Esophagus muscularis mucosa (tissue), 4 donors: ENCODE data around the gene PRKCE. TPM values are rescaled to one million over a fixed set of nuclear protein-coding genes. Genes with fewer than 3 reads are reported as not detected.
A peak's percentile ranks its signal among the peaks of the same experiment; 100 is the strongest.

ENCODE experiments used
- DNase-seq: peaks from one replicate; pipeline ENCODE4 v3.0.0-alpha.2; 2017; ENCODE audit errors: extremely low spot score
- H3K27ac ChIP-seq, 4 donors: fragments of 200-600 bp; sonication (generic); replicated peaks in 1 of 4; 1 replicate in 3 of 4; 2 replicates in 1 of 4; pipeline ENCODE4 v1.5.1; 2016 to 2019; ENCODE audit warnings: mild to moderate bottlenecking in 1 of 4
- H3K27me3 ChIP-seq, 4 donors: fragments of 200-600 bp; sonication (generic); one replicate each; pipeline versions ENCODE4 v1.5.1 to v1.6.0; 2016 to 2019
- H3K36me3 ChIP-seq, 4 donors: fragments of 200-600 bp; sonication (generic); one replicate each; pipeline ENCODE4 v1.5.1; 2016 to 2019
- H3K4me1 ChIP-seq, 4 donors: fragments of 200-600 bp; sonication (generic); one replicate each; pipeline ENCODE4 v1.5.1; 2016 to 2019
- H3K4me3 ChIP-seq, 4 donors: fragments of 200-600 bp; sonication (generic); 1 replicate in 2 of 4; 2 replicates in 2 of 4; pipeline ENCODE4 v1.5.1; 2016 to 2019; ENCODE audit warnings: mild to moderate bottlenecking in 4 of 4, moderate library complexity in 1 of 4
- H3K9me3 ChIP-seq, 4 donors: fragments of 200-600 bp; sonication (generic); 1 replicate in 3 of 4; 2 replicates in 1 of 4; pipeline ENCODE4 v1.5.1; 2016 to 2019
- EP300 ChIP-seq: sonication (generic); formaldehyde crosslinking; IDR thresholded peaks from one replicate; pipeline ENCODE4 v1.6.1; 2017; ENCODE audit warnings: antibody characterized with exemption
- POLR2A ChIP-seq: fragments of 450-650 bp; IDR thresholded peaks from one replicate; pipeline ENCODE4 v1.6.1; 2017; ENCODE audit warnings: antibody characterized with exemption, moderate library complexity, mild to moderate bottlenecking, low read depth
- POLR2AphosphoS5 ChIP-seq, 2 donors: sonication (generic); formaldehyde crosslinking; IDR thresholded peaks; one replicate each; pipeline ENCODE4 v1.6.1; 2017; ENCODE audit warnings: antibody characterized with exemption in 2 of 2
- WGBS: methylation state at CpG from one replicate; pipeline ENCODE4 v1.1.5; 2018; 5-methylcytosine and 5-hydroxymethylcytosine counted together
- intact Hi-C: fragments of 100-400 bp; cut with DNase I; formaldehyde crosslinking; loops from one replicate; pipeline ENCODE4 v1.15.1; 2023
- total RNA-seq, 4 donors: library from RNA; depleted of rRNA; stranded (reverse); fragments of >200 nt; gene quantifications; one replicate each; pipeline versions ENCODE4 v1.1.0 to v1.2.1, GENCODE V29; 2016
- TF ChIP-seq, protein P1 (sequence below), 3 experiments: fragments of 200-600 bp in 2 of 3; fragments of 450-650 bp in 1 of 3; sonication (generic) in 2 of 3; IDR thresholded peaks; one replicate each; pipeline ENCODE4 v1.5.1; 2017 to 2019; ENCODE audit warnings: antibody characterized with exemption in 3 of 3, mild to moderate bottlenecking in 2 of 3, moderate library complexity in 1 of 3

Gene PRKCE
- total RNA-seq, 4 donors from 2014 or later, result 11.6 to 21.1 (median 13.0) TPM

DNA sequence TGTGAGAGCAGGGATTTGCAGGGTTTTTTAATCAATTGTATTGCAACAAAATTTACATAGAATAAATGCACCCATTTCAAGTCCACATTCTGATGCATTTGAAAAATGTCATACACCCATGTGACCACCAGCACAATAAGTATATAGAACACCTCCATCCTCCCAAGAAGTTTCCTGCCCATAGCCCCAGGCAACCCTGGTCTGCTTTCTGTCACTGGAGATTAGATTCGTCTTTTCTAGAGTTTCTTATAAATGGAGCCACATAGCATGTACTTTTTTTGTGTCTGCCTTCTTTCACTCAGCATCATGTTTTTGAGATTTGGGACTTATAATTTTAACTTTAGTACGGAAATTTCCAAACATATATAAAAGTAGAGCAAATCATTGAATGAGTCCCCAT, 518.6 kb downstream of the PRKCE start:
- DNase-seq, result no peak
- Histone ChIP-seq H3K36me3 (no peaks in the 10 kb centered on the region), H3K27me3 (no peaks in the 10 kb centered on the region), H3K9me3 (no peaks in the 10 kb centered on the region), H3K4me1 (peaks cover 11 to 32% (median 26%) of the 10 kb centered on the region in 4 donors), H3K4me3 (no peak overlapping the region), H3K27ac (no peak overlapping the region)
- WGBS, result 36% methylated on average over 2 of the region's 2 CpGs
- intact Hi-C loops, result no loop called here
- TF ChIP-seq POLR2AphosphoS5 (IDR thresholded peaks at IDR 0.05) (no peak), POLR2A (no peak), EP300 (no peak)
- TF ChIP-seq, protein P1, sequence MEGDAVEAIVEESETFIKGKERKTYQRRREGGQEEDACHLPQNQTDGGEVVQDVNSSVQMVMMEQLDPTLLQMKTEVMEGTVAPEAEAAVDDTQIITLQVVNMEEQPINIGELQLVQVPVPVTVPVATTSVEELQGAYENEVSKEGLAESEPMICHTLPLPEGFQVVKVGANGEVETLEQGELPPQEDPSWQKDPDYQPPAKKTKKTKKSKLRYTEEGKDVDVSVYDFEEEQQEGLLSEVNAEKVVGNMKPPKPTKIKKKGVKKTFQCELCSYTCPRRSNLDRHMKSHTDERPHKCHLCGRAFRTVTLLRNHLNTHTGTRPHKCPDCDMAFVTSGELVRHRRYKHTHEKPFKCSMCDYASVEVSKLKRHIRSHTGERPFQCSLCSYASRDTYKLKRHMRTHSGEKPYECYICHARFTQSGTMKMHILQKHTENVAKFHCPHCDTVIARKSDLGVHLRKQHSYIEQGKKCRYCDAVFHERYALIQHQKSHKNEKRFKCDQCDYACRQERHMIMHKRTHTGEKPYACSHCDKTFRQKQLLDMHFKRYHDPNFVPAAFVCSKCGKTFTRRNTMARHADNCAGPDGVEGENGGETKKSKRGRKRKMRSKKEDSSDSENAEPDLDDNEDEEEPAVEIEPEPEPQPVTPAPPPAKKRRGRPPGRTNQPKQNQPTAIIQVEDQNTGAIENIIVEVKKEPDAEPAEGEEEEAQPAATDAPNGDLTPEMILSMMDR (IDR thresholded peaks at IDR 0.05), result no peak

DNA sequence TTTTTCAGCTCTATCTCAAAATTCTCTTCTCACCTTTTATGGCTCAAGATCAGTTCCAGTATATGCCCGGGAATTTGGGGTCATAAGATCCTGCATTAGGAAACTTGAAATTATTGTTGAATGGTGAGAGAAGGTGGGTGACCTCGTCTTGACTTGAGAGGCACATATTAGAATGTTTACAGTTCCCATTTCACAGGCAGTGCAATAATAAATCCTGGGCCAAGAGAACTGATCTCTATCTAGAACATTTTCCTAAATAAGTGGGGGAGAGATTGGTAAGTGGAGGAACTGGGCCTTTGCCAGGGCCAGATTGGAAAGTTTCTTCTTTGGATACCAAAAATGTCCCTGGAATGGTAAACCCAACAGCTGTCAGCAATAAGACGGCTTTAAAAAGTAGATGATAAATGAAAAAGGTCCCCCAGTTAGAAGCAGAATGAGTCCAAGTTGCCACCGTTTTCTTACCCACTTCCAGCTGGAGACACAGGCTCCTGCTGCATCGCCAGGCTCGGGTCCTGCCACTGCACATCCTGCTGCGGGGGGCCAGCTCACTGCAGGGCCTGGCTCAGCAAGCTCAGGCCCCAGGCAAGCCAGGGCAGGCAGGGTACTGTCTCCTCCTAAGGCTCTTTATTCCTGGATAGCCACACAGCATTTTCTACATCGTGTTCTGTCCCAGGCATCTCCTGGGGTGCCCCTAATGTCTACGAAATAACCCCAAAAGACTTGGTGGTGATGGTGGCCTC, 519.3 kb downstream of the PRKCE start:
- intact Hi-C loops, result no loop called here
- Histone ChIP-seq H3K9me3 (no peaks in the 10 kb centered on the region), H3K27me3 (no peaks in the 10 kb centered on the region), H3K27ac (peak overlapping the region in 3 of 4 donors; percentile 41 to 56 (median 46)), H3K4me1 (peaks cover 6 to 24% (median 19%) of the 10 kb centered on the region in 4 donors), H3K4me3 (no peak overlapping the region), H3K36me3 (no peaks in the 10 kb centered on the region)
- no peak for DNase-seq
- TF ChIP-seq POLR2AphosphoS5 (IDR thresholded peaks at IDR 0.05) (no peak), POLR2A (no peak), EP300 (no peak)
- TF ChIP-seq, protein P1 (IDR thresholded peaks at IDR 0.05), result no peak
- WGBS, result 55% methylated on average over 9 of the region's 9 CpGs

DNA sequence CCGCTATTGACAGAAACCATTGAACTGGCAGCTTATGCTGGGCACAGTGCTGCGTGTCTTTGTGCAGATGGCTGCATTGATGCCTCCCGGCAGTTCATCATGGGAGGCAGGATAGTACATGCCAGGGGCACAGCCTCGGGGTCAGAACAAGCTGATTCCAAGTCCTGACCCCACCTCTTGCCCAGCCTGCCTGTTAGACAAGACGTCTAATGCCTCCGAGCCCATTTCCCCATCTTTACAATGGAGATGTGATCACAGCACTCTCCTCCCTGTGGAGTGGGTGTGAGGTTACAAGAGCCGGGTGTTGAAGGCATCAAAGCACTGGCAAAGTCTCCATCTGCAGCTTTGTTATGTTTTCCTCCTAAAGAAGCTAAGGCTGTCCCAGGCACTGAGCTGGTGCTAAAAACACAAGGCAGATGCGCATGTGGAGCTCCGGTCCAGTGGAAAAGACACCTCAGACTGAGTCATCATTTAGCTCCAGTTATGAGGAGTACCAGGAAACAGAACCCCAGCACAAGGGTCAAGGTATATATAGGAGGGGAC, 520.0 kb downstream of the PRKCE start:
- H3K27me3 ChIP-seq, result no peaks in the 10 kb centered on the region
- no peak overlapping the region for H3K4me3 ChIP-seq
- TF ChIP-seq, protein P1 (IDR thresholded peaks at IDR 0.05), result no peak
- no peak for TF ChIP-seq POLR2A
- no peak for TF ChIP-seq EP300
- peak; percentile 29 to 69 for TF ChIP-seq POLR2AphosphoS5 (IDR thresholded peaks at IDR 0.05)
- no peaks in the 10 kb centered on the region for H3K9me3 ChIP-seq
- no peak for DNase-seq
- intact Hi-C loops, result no loop called here
- 53% methylated on average over 8 of the region's 9 CpGs for WGBS
- H3K4me1 ChIP-seq, result peaks cover 6 to 23% (median 19%) of the 10 kb centered on the region in 4 donors
- peak overlapping the region in 3 of 4 donors; percentile 41 to 56 (median 46) for H3K27ac ChIP-seq
- H3K36me3 ChIP-seq, result no peaks in the 10 kb centered on the region

DNA sequence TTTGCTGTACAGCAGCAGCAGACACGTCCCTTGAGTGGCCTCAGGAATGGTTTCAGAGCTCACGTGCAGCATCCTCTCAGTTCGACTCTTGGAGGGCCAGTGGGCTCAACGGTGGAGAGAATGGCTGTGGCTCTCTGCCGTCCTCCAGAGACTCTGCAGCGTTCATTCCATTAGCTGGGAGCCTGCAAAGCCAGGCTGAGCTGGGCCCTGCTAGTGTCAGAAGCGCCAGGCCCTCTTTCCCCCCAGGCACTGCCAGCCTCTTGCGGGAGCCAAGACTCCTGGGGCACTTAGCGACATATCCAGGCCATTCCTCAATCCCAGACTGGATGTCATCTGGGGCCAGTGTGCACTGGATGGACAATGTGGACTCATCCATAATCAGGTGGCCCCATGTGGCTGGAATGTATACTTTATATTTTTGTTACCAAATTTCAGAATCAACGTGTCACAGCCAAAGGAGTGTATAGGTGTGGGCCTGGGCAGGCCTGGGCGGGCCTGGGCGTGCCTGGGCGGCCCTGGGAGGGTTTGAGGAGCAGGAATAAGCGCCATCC, 520.6 kb downstream of the PRKCE start:
- Histone ChIP-seq H3K4me1 (peaks cover 6 to 23% (median 19%) of the 10 kb centered on the region in 4 donors), H3K4me3 (no peak overlapping the region), H3K9me3 (no peaks in the 10 kb centered on the region), H3K36me3 (no peaks in the 10 kb centered on the region), H3K27ac (peak overlapping the region in 3 of 4 donors; percentile 41 to 56 (median 44)), H3K27me3 (no peaks in the 10 kb centered on the region)
- TF ChIP-seq EP300 (no peak), POLR2A (no peak), POLR2AphosphoS5 (IDR thresholded peaks at IDR 0.05) (no peak)
- TF ChIP-seq, protein P1 (IDR thresholded peaks at IDR 0.05), result no peak
- DNase-seq, result no peak
- intact Hi-C loops, result no loop called here
- WGBS, result 84% methylated on average over 9 of the region's 14 CpGs
